K562 treated with DMSO at 1 percent for 48 hours (cell line): Measurements from ENCODE around the gene OR5D16. TPM values are rescaled to one million over a fixed set of nuclear protein-coding genes. Genes with fewer than 3 reads are reported as not detected.

ENCODE experiments used
- total RNA-seq: library from RNA; unstranded; fragments of 300-600 nt; gene quantifications from 2 replicates; pipeline ENCODE4 v1.2.3, GENCODE V29; 2022; ENCODE audit warnings: low replicate concordance; ENCODE audit errors: extremely low read depth

The OR5D16 gene
- total RNA-seq, result not detected in 2 replicates

DNA sequence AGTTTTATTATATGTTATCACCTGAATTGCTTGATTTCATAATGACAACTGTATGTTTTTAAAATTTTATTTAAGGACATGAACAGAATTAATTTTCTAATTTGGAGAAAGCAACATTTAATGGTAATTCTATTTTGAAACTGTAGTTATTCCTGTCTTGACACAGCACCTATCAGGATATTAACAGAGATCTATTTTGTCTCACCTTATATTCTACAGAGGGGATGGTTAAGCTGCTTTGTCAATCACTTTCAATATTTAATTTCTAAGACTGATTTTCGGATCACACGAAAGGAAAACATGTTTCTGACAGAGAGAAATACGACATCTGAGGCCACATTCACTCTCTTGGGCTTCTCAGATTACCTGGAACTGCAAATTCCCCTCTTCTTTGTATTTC lies at the start of gene OR5D16:
Gene OR5D16, plus strand, starts transcription at position 301 of the 400 bp plus-strand sequence. Its CDS starts 0 bp downstream, at position 301.

DNA sequence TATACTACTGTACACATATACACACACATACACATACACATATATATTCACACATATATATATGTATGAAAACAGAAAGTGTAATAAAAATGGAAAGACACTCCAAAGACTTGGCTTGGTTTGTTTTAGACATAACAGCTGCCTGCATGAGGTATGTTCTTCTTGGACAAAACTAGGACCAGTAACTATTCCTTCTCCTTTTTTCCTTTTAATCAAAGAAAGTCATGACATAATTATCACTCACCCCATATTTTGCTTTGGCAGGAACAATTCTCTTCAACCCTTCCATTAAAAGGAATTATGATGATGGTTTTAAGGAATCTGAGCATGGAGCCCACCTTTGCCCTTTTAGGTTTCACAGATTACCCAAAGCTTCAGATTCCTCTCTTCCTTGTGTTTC lies 43.3 kb upstream of the OR5D16 start, which contains the start of gene OR5D14:
Gene OR5D14, plus strand, starts transcription at position 301 of the 400 bp plus-strand sequence. Its CDS starts 0 bp downstream, at position 301.

DNA sequence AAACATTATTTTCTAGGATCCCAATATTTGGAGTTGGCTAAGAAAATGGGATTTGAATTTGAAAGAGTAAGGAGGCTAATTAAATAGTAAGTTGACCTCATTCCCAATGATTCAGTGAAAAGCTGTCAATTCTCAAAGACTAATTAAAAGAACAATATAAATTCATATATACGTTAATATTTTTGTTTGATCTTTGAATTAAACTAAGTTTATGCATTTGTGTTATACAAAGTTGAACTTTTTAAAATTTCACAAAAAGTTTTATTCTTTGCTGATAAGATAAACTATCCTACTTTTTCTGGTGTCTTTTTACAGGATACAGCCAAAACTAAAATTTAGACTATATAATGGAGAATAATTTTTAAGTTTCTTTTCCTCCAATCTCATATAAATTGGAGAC lies 27.5 kb upstream of the OR5D16 start, which contains the start of gene OR5L1:
Gene OR5L1, plus strand, starts transcription at position 301 of the 400 bp plus-strand sequence. CDS start 100 bp downstream, outside the sequence.

DNA sequence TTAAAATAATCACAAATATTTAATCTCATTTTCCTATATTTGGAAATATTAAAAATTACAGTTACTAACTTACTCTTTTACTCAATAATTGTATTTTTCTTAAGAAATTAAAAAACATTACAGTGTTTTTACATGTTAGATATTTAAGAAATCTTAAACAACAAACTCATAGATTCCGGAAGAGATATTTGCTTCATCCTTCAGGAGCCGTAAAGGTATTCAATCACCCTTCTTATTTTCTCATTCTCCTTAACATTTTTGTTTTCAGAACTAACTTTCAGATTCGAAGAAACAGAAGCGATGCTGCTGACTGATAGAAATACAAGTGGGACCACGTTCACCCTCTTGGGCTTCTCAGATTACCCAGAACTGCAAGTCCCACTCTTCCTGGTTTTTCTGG lies 19.2 kb upstream of the OR5D16 start, which contains the start of gene OR5D18:
Gene OR5D18, plus strand, starts transcription at position 301 of the 400 bp plus-strand sequence. Its CDS starts 0 bp downstream, at position 301.

DNA sequence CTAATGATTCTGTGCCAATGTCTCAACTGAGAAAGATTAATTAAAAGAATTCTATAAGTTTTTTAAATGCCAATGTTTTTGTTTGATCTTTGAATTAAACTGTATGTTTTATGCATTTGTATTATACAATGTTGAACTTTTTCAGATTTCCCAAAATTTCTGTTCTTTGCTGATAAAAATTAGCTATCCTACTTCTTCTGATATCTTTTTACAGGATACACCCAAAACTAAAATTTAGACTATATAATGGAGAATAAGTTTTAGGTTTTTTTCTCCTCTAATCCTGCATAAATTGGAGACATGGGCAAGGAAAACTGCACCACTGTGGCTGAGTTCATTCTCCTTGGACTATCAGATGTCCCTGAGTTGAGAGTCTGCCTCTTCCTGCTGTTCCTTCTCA lies 11.6 kb upstream of the OR5D16 start, which contains the start of gene OR5L2:
Gene OR5L2, plus strand, starts transcription at position 301 of the 400 bp plus-strand sequence. Its CDS starts 0 bp downstream, at position 301.

DNA sequence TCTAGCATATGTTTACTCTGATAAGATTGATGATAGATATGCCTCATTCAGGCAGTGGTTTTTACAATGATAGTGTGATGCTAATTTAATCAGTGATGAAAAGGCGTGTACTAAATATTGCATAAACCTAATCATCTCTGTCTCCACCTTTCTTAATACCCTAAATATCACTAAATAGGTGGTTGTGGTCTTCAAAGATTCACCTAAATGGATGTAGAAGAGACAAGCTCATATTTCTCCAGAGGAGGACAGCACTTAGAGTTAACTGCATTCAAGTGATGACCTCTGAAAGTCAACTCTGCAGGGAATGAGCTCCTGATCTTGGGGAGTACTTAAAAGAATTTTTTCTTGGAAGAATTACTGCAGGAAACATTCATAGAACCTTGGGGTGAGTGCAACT lies 44.4 kb downstream of the OR5D16 start, which contains the start of gene TRIM51:
Gene TRIM51, plus strand, starts transcription at position 301 of the 400 bp plus-strand sequence. CDS start 2,132 bp downstream, outside the sequence.

Other genes starting within 250 kb of the OR5D16 start
- gene OR4C11, start 231.1 kb upstream of the OR5D16 start, total RNA-seq, result not detected in 2 replicates
- gene OR4P4, start 203.6 kb upstream of the OR5D16 start, total RNA-seq, result not detected in 2 replicates
- gene OR4S2, start 190.4 kb upstream of the OR5D16 start, total RNA-seq, result not detected in 2 replicates
- gene OR4C6, start 176.6 kb upstream of the OR5D16 start, total RNA-seq, result not detected in 2 replicates
- not detected in 2 replicates for gene OR5D13, start 65.3 kb upstream of the OR5D16 start, total RNA-seq
- gene OR5D14, start 43.2 kb upstream of the OR5D16 start, total RNA-seq, result not detected in 2 replicates
- not detected in 2 replicates for gene OR5L1, start 27.4 kb upstream of the OR5D16 start, total RNA-seq
- not detected in 2 replicates for gene OR5D18, start 19.1 kb upstream of the OR5D16 start, total RNA-seq
- gene OR5L2, start 11.5 kb upstream of the OR5D16 start, total RNA-seq, result not detected in 2 replicates
- gene TRIM51, start 44.5 kb downstream of the OR5D16 start, total RNA-seq, result not detected in 2 replicates
- not detected in 2 replicates for gene OR5W2, start 75.8 kb downstream of the OR5D16 start, total RNA-seq
- not detected in 2 replicates for gene OR5I1, start 97.6 kb downstream of the OR5D16 start, total RNA-seq
- gene OR10AG1, start 131.2 kb downstream of the OR5D16 start, total RNA-seq, result not detected in 2 replicates
- not detected in 2 replicates for gene OR5F1, start 155.9 kb downstream of the OR5D16 start, total RNA-seq
- not detected in 2 replicates for gene OR5AS1, start 188.9 kb downstream of the OR5D16 start, total RNA-seq